Esophagus squamous epithelium (tissue), 4 donors: ENCODE data around the gene NAGLU.

ENCODE experiments used
- POLR2A ChIP-seq, 4 donors: fragments of 450-650 bp; IDR thresholded peaks; one replicate each; pipeline ENCODE4 v1.6.1; 2017; ENCODE audit warnings: antibody characterized with exemption in 4 of 4, mild to moderate bottlenecking in 4 of 4, moderate library complexity in 3 of 4
- TF ChIP-seq, protein P1 (sequence below), 6 experiments: fragments of 450-650 bp in 4 of 6; fragments of 200-600 bp in 2 of 6; sonication (generic) in 2 of 6; IDR thresholded peaks; one replicate each; pipeline ENCODE4 v1.5.1; 2016 to 2019; ENCODE audit warnings: antibody characterized with exemption in 6 of 6, mild to moderate bottlenecking in 4 of 6, moderate library complexity in 4 of 6

DNA sequence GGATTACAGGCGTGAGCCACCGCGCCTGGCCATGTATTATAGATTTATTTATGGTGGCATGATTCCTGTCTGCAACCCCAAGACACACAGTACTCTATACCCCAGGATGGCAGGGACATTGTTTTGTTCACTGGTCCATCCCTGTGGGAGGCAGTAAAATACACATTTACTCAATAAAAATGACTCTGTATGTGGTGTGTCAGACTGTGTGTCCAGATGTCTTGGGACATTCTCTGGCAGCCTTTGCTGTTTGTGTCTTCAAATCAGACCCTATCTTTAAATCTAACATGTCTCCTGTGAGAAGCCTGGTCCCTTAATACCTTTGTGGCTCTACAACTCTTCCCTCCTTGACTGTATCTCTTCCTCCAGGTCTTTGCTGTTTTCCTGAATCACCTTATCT lies 24.2 kb downstream of the NAGLU start:
- TF ChIP-seq, protein P1, sequence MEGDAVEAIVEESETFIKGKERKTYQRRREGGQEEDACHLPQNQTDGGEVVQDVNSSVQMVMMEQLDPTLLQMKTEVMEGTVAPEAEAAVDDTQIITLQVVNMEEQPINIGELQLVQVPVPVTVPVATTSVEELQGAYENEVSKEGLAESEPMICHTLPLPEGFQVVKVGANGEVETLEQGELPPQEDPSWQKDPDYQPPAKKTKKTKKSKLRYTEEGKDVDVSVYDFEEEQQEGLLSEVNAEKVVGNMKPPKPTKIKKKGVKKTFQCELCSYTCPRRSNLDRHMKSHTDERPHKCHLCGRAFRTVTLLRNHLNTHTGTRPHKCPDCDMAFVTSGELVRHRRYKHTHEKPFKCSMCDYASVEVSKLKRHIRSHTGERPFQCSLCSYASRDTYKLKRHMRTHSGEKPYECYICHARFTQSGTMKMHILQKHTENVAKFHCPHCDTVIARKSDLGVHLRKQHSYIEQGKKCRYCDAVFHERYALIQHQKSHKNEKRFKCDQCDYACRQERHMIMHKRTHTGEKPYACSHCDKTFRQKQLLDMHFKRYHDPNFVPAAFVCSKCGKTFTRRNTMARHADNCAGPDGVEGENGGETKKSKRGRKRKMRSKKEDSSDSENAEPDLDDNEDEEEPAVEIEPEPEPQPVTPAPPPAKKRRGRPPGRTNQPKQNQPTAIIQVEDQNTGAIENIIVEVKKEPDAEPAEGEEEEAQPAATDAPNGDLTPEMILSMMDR (IDR thresholded peaks at IDR 0.05): no peak
- no peak for TF ChIP-seq POLR2A (IDR thresholded peaks at IDR 0.05)
